Measurements from ENCODE around the gene ZNF804A. TPM values are rescaled to one million over a fixed set of nuclear protein-coding genes. Genes with fewer than 3 reads are reported as not detected.

The ZNF804A gene
- total RNA-seq, 2 experiments from 2014 or later = not detected

DNA sequence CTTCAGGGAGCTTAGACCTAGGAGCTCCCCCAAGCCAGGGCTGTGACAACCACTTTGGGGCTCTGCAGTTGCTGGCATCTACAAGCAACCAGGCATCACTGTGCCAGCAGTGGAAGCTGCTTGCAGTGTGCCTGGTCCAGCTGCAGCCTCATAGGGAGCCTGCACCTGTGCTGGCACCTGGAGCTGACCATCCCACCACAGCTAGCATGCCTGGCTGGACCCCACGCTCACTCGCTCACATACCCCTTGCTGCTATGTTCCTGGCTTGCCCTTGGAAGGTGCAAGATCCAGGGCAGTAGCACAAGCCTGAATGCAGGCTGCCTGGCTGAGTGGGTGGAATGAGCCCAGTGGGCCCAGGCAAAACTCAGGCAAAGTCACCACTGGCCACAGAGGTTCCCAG lies 82.5 kb downstream of the ZNF804A start:
- ChIA-PET CTCF (no interaction called here), POLR2A (no interaction called here)
- no peak for ATAC-seq
- no peaks in the 10 kb centered on the region for H3K27me3 Mint-ChIP-seq
- intact Hi-C loops (cut with micrococcal nuclease) = no loop called here
- TF ChIP-seq, protein P1, sequence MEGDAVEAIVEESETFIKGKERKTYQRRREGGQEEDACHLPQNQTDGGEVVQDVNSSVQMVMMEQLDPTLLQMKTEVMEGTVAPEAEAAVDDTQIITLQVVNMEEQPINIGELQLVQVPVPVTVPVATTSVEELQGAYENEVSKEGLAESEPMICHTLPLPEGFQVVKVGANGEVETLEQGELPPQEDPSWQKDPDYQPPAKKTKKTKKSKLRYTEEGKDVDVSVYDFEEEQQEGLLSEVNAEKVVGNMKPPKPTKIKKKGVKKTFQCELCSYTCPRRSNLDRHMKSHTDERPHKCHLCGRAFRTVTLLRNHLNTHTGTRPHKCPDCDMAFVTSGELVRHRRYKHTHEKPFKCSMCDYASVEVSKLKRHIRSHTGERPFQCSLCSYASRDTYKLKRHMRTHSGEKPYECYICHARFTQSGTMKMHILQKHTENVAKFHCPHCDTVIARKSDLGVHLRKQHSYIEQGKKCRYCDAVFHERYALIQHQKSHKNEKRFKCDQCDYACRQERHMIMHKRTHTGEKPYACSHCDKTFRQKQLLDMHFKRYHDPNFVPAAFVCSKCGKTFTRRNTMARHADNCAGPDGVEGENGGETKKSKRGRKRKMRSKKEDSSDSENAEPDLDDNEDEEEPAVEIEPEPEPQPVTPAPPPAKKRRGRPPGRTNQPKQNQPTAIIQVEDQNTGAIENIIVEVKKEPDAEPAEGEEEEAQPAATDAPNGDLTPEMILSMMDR (IDR thresholded peaks at IDR 0.05) = no peak
- H3K36me3 Mint-ChIP-seq (ENCODE audit: low read depth) = no peaks in the 10 kb centered on the region
- no peak overlapping the region for H3K27ac Mint-ChIP-seq
- no peak for DNase-seq
- no peak overlapping the region for H3K4me3 Mint-ChIP-seq
- H3K4me1 Mint-ChIP-seq (ENCODE audit: low read depth) = no peaks in the 10 kb centered on the region
- H3K9me3 Mint-ChIP-seq = no peaks in the 10 kb centered on the region

DNA sequence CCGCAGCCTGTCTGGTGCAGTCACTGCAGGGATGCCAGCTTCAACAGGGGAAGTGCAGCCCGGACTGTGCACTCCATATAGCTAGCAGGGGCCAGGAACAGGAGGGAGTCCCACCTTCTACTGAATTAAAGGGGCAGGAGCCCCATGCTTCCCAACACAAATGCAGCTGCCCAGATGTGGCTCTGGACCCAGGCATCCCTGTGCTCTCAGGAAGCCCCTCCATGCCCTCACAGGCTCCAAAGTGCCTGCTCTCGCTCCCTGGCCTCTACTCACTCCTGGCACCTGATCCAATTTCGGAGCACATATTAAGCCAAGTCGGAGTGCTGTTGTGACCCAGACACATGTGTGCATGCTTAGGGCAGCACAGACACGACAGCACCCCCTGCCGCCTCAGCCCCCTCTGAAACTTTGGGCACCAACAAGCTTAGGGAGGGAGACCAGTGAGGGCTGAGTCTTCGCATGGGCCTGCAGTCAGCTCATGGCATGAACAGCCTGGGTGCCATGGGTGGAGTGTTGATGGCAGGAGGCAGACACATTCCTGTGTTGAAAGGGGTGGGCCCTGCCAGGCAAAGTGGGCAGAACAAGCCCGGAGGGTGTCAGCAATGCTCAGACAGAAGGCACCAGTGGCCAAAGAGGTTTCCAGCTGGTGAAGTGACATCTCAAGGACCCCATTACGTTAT lies 83.5 kb downstream of the ZNF804A start:
- no peak for ATAC-seq

DNA sequence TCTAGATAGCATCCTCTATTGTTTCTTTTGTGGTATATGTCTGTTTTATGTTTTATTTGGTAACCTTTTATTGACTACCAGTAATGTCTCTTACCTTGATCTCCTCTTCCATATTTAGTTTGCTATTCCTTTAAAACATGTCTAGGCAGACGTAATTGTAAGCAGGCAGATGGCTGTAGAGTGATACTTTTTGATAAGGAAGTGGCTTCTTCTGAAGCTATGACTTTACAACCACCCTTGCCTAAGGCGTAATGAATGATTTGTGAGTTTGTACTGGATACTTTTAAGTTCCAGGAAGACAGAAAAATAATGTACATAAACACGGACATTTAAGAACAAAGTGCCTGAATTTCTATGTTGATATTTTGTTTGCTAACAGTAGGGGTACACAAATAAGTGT lies 85.6 kb downstream of the ZNF804A start:
- no peak overlapping the region for H3K27ac Mint-ChIP-seq
- intact Hi-C loops (cut with micrococcal nuclease) = no loop called here
- H3K27me3 Mint-ChIP-seq = no peaks in the 10 kb centered on the region
- no peaks in the 10 kb centered on the region for H3K4me1 Mint-ChIP-seq (ENCODE audit: low read depth)
- ChIA-PET CTCF (no interaction called here), POLR2A (no interaction called here)
- no peaks in the 10 kb centered on the region for H3K36me3 Mint-ChIP-seq (ENCODE audit: low read depth)
- no peak overlapping the region for H3K4me3 Mint-ChIP-seq
- DNase-seq = no peak
- TF ChIP-seq, protein P1 (IDR thresholded peaks at IDR 0.05) = no peak
- H3K9me3 Mint-ChIP-seq = no peaks in the 10 kb centered on the region
- ATAC-seq = no peak

More for the DNA sequence above, 83.5 kb downstream of the ZNF804A start:
- no peak overlapping the region for H3K27ac Mint-ChIP-seq
- no peaks in the 10 kb centered on the region for H3K9me3 Mint-ChIP-seq
- CTCF ChIA-PET = no interaction called here
- POLR2A ChIA-PET = no interaction called here
- no peaks in the 10 kb centered on the region for H3K36me3 Mint-ChIP-seq (ENCODE audit: low read depth)
- TF ChIP-seq, protein P1 (IDR thresholded peaks at IDR 0.05) = no peak
- DNase-seq = no peak
- H3K27me3 Mint-ChIP-seq = no peaks in the 10 kb centered on the region
- no peaks in the 10 kb centered on the region for H3K4me1 Mint-ChIP-seq (ENCODE audit: low read depth)
- H3K4me3 Mint-ChIP-seq = no peak overlapping the region
- intact Hi-C loops (cut with micrococcal nuclease) = no loop called here

DNA sequence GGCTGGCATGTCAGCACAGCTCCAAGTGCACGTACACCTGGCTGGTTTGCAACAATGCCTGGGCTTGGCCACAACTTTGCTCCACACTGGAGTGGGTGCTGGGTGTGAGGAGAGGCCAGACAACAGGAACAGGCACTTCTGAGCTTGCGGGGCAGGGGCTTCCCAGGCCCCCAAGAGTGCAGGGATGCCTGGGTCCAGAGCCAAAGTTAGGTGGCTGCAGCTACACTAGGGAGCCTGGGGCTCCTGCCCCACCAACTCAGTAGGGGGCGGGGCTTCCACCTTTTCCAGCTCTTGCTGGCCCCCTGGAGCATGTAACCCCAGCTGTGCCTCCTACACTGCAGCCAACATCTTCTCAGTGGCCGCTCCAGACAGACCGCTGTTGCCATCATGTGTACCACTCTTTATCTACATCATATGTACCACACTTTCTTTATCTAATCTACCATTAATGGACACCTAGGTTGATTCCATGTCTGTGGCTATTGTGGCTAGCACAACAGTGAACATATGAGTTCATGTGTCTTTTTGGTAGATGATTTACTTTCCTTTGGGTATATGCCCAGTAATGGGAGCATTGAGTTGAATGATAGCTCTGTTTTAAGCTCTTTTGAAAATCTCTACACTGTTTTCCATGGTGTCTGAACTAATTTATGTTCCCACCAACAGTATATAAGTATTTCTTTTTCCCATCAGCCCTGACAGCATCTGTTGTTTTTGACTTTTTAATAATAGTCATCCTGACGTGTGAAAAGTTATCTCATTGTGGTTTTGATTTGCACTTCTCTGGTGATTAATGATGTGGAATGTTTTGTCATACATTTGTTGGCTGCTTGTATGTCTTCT lies 87.9 kb downstream of the ZNF804A start:
- no peaks in the 10 kb centered on the region for H3K27me3 Mint-ChIP-seq
- ATAC-seq (no peak), DNase-seq (no peak)
- intact Hi-C loops (cut with micrococcal nuclease) = no loop called here
- CTCF ChIA-PET = interaction anchor here (1.1 kb wide), 1 partner anchor 16 kb away, joined by 3 read pairs; no protein-coding TSS in a partner anchor
- H3K27ac Mint-ChIP-seq = no peak overlapping the region
- H3K36me3 Mint-ChIP-seq (ENCODE audit: low read depth) = no peaks in the 10 kb centered on the region
- no peak overlapping the region for H3K4me3 Mint-ChIP-seq
- POLR2A ChIA-PET = no interaction called here
- no peaks in the 10 kb centered on the region for H3K4me1 Mint-ChIP-seq (ENCODE audit: low read depth)
- no peaks in the 10 kb centered on the region for H3K9me3 Mint-ChIP-seq
- TF ChIP-seq, protein P1 (IDR thresholded peaks at IDR 0.05) = no peak

DNA sequence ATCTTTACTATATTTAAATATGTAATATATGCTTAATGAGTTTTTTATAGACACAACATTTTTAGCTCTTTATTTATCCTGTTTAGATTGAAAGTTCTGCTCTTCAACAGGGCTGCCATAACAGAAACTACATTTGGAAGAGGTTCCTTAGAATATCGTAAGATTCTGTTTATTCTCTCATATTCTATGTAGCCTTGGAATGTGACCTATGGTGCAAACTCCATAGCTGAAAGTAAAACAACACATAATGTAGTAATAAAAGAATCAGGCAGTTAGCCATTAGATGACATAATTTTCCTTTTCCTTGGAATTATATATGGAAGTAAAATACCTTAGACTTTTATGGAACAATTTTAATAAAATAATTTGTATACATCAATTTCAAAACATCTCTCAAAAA lies 91.3 kb downstream of the ZNF804A start:
- Mint-ChIP-seq H3K4me1 (ENCODE audit: low read depth) (no peaks in the 10 kb centered on the region), H3K27ac (no peak overlapping the region), H3K36me3 (ENCODE audit: low read depth) (no peaks in the 10 kb centered on the region), H3K27me3 (no peaks in the 10 kb centered on the region), H3K9me3 (no peaks in the 10 kb centered on the region), H3K4me3 (no peak overlapping the region)
- intact Hi-C loops (cut with micrococcal nuclease) = no loop called here
- POLR2A ChIA-PET = no interaction called here
- ATAC-seq = no peak
- TF ChIP-seq, protein P1 (IDR thresholded peaks at IDR 0.05) = no peak
- DNase-seq = no peak
- CTCF ChIA-PET = no interaction called here
